Mammary epithelial cell (primary cell): ENCODE results near the gene POM121.
"Not testable (repeated sequence)": the region's sequence is repeated elsewhere in the genome, so short reads cannot be mapped to it uniquely, and the experiment has no call there.

Experiments
- CTCF ChIP-seq, 2 donors: IDR thresholded peaks in 1 of 2; conservative IDR thresholded peaks in 1 of 2; 2 replicates each; pipeline ENCODE4 v1.5.1; 2011 to 2012; ENCODE audit warnings: inconsistent platforms in 2 of 2, low read length in 2 of 2, mild to moderate bottlenecking in 2 of 2, control low read depth in 1 of 2, low read depth in 1 of 2; ENCODE audit not compliant: insufficient read depth in 1 of 2; ENCODE audit errors: extremely low read depth in 1 of 2
- EZH2 ChIP-seq: IDR thresholded peaks from 2 replicates; pipeline ENCODE4 v1.6.1; 2012; ENCODE audit warnings: low read length, inconsistent platforms, borderline replicate concordance

GRCh38 chr7:72949686-72950085 is 24.8 kb downstream of the POM121 start:
- TF ChIP-seq CTCF (conservative IDR thresholded peaks at IDR 0.05 in 1 of 2, IDR thresholded peaks at IDR 0.05 in 1 of 2; ENCODE audit: extremely low read depth in 1 of 2, insufficient read depth in 1 of 2, low read depth in 1 of 2, low read length in 2 of 2); EZH2: not testable (repeated sequence)
